Measurements from ENCODE around the gene CSTF1. TPM values are rescaled to one million over a fixed set of nuclear protein-coding genes. Genes with fewer than 3 reads are reported as not detected.
A peak's percentile ranks its signal among the peaks of the same experiment; 100 is the strongest.

Gene CSTF1
- total and polyA plus RNA-seq, 5 donors: 8.8 to 23.2 (median 19.6) TPM

DNA sequence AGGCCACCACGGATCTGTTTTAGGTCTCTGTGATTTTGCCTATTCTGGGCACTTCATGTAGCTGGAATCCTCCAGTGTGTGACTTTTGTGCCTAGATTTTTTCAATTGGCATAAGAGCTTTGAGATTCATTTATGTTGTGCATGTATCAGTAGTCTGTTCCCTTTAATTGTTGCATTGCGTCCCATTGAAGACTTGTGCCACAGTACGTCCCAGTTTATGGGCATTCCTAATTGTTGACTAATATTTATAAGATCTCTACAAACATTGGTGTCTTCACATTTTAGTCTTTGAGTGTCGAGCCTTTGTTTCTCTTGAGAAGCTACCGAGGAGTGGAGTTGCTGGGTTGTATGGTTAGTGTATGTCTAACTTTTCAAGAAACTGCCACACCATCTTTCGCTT is 34.4 kb upstream of the CSTF1 start:
- ATAC-seq (no peak), DNase-seq (no peak)
- Histone ChIP-seq H3K27me3 (ENCODE audit: control insufficient read depth, insufficient read depth) (no peaks in the 10 kb centered on the region), H3K4me1 (ENCODE audit: control insufficient read depth, insufficient read depth, low read length) (peaks cover 3% of the 10 kb centered on the region), H3K27ac (ENCODE audit: low read length) (no peak overlapping the region), H3K4me3 (ENCODE audit: low read length) (peak overlapping the region; percentile 97), H3K9me3 (ENCODE audit: control insufficient read depth, low read length) (no peaks in the 10 kb centered on the region)
- intact Hi-C loops (cut with DNase I): no loop called here
- 61% methylated on average over 6 of the region's 6 CpGs for WGBS

DNA sequence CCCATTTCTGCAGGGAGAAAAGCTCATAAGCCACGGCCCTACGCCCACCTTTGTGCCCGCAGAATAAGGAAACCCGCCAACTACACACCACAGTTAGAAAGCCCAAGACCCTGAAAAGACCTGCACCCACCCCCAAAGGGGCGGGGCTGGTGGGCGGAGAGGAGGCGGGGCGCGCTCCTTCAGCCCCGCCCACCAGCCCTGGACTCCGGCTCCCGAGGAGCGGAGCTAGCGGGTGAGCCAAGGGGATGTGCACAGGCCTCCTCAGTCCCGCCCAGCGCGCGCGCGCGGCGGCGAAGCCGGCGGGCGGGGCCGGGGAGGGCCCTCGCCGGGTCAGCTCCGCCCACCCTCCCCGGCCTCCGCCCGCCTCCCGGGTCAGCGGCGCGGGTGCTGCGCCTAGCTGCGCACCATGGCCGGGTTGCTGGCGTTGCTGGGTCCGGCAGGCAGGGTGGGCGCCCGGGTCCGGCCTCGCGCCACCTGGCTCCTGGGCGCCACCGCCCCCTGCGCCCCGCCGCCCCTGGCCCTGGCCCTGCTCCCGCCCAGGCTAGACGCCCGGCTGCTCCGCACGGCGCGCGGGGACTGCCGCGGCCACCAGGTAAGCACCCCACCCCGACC is 33.7 kb upstream of the CSTF1 start, which contains the start of gene FAM210B:
Gene FAM210B, plus strand, starts transcription at position 375 of the 612 bp plus-strand sequence. Its CDS starts 32 bp downstream, at position 407.
- Histone ChIP-seq H3K9me3 (ENCODE audit: control insufficient read depth, low read length) (no peaks in the 10 kb centered on the region), H3K4me1 (ENCODE audit: control insufficient read depth, insufficient read depth, low read length) (peaks cover 3% of the 10 kb centered on the region), H3K27me3 (ENCODE audit: control insufficient read depth, insufficient read depth) (no peaks in the 10 kb centered on the region), H3K4me3 (ENCODE audit: low read length) (peak within 1 kb of the TSS; percentile 97), H3K27ac (ENCODE audit: low read length) (peak within 1 kb of the TSS; percentile 86)
- ATAC-seq (peak; percentile 98 to 99), DNase-seq (peak; percentile 93 to 97 (median 96))
- WGBS: 1% methylated on average over 63 of the region's 63 CpGs
- intact Hi-C loops (cut with DNase I): no loop called here

GRCh38 chr20:56359212-56360132 is 33.0 kb upstream of the CSTF1 start:
- ATAC-seq (peak; percentile 65 to 66), DNase-seq (peak; percentile 65 to 86 (median 82))
- H3K4me1 ChIP-seq (ENCODE audit: control insufficient read depth, insufficient read depth, low read length): peaks cover 3% of the 10 kb centered on the region
- peak overlapping the region; percentile 97 for H3K4me3 ChIP-seq (ENCODE audit: low read length)
- WGBS: 5% methylated on average over 51 of the region's 51 CpGs
- peak overlapping the region; percentile 86 for H3K27ac ChIP-seq (ENCODE audit: low read length)
- intact Hi-C loops (cut with DNase I): no loop called here
- H3K27me3 ChIP-seq (ENCODE audit: control insufficient read depth, insufficient read depth): no peaks in the 10 kb centered on the region
- H3K9me3 ChIP-seq (ENCODE audit: control insufficient read depth, low read length): no peaks in the 10 kb centered on the region

DNA sequence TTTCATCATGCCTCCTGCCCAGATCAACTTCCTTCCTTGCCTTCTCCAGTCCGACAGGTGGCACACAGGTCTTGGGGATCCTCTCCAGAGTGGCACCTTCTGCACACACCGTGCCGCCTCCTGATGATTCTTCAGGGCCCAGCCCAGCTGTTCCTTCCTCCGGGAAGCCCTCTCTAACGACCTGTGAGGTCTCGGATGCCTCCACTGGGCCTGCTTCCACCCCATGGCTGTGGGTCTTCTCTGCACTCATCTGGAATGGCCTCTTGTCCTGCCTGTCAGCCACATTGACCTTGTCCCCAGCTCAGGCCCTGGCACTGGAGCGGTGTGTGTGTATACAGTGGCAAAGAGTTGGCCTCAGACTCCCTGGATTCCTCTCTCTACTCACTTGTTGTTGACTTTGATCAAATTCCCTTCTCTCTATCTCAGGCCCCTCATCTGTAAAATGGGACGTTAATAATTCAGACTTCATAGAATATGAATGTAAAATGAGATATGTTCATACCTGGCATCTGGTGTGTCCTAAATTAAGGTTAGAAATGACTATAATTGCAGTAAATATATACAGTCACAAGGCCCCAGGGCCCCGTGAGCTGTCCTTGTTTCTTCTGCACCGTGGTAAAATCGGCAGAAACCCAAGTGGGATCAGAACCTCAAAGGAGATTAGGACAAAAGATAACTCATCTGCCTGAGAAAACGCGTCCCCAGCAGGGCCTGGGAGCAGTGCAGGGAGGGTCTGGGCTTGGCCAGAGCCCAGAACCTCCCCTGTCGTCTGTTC is 32.1 kb upstream of the CSTF1 start:
- ATAC-seq: no peak

GRCh38 chr20:56360908-56361205 is 31.6 kb upstream of the CSTF1 start:
- Histone ChIP-seq H3K27ac (ENCODE audit: low read length) (no peak overlapping the region), H3K27me3 (ENCODE audit: control insufficient read depth, insufficient read depth) (no peaks in the 10 kb centered on the region), H3K4me3 (ENCODE audit: low read length) (no peak overlapping the region), H3K4me1 (ENCODE audit: control insufficient read depth, insufficient read depth, low read length) (peaks cover 3% of the 10 kb centered on the region), H3K9me3 (ENCODE audit: control insufficient read depth, low read length) (no peaks in the 10 kb centered on the region)
- ATAC-seq: no peak
- no peak for DNase-seq
- WGBS: 80% methylated on average over 8 of the region's 8 CpGs
- intact Hi-C loops (cut with DNase I): no loop called here

More for the DNA sequence above, 32.1 kb upstream of the CSTF1 start:
- DNase-seq: no peak
- 64% methylated on average over 14 of the region's 14 CpGs for WGBS
- Histone ChIP-seq H3K27ac (ENCODE audit: low read length) (peak overlapping the region; percentile 86), H3K9me3 (ENCODE audit: control insufficient read depth, low read length) (no peaks in the 10 kb centered on the region), H3K27me3 (ENCODE audit: control insufficient read depth, insufficient read depth) (no peaks in the 10 kb centered on the region), H3K4me3 (ENCODE audit: low read length) (peak overlapping the region; percentile 97), H3K4me1 (ENCODE audit: control insufficient read depth, insufficient read depth, low read length) (peaks cover 3% of the 10 kb centered on the region)
- intact Hi-C loops (cut with DNase I): no loop called here

DNA sequence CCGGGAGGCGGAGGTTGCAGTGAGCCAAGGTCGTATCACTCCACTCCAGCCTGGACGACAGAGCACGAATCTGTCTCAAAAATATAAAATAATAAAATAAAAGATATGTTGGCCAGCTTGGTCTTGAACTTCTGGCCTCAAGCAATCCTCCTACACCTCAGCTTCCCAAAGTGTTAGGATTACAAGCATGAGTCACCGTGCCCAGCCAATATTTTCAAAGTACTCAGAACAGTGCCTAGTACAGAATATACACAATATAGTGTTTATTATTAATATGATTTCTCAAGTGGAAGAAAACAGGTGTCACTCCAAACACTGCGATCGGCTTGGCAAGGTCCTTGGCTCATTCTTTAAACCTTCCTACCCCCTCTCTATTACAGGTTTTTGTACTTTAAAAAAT is 30.5 kb upstream of the CSTF1 start:
- peaks cover 3% of the 10 kb centered on the region for H3K4me1 ChIP-seq (ENCODE audit: control insufficient read depth, insufficient read depth, low read length)
- no peak for DNase-seq
- no peak overlapping the region for H3K27ac ChIP-seq (ENCODE audit: low read length)
- no peak for ATAC-seq
- no peaks in the 10 kb centered on the region for H3K9me3 ChIP-seq (ENCODE audit: control insufficient read depth, low read length)
- H3K4me3 ChIP-seq (ENCODE audit: low read length): no peak overlapping the region
- H3K27me3 ChIP-seq (ENCODE audit: control insufficient read depth, insufficient read depth): no peaks in the 10 kb centered on the region
- intact Hi-C loops (cut with DNase I): no loop called here
- WGBS: 88% methylated on average over 8 of the region's 8 CpGs

DNA sequence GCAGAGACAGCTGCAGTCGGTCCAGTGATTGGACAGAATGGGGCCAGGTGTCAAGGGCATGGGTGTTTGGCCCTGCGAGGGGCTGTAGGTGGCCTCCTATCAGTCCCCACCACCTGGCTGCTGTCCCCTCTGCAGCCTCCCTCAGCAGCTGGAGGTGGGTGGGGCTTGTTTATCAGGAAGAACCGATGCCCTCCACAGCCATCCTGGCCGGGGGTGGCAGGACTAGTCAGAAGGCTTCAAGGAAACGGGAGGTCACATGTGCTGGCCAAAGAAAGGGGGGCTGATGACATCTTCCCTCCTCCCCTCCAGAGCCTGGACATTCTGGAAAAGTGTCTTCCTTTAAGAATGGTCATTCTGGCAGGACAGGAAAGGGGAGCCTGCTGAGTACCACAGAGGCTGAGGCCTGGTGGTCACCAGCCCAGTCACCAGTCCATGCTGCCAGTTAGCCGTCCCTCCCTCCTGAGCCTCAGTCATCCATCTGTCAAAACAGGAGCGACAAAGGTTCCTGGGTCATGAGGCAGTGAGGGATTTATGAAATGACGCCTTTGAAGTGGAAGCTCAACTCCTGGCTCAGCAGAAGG is 29.5 kb upstream of the CSTF1 start:
- ATAC-seq (no peak), DNase-seq (no peak)
- Histone ChIP-seq H3K27ac (ENCODE audit: low read length) (no peak overlapping the region), H3K4me3 (ENCODE audit: low read length) (no peak overlapping the region), H3K27me3 (ENCODE audit: control insufficient read depth, insufficient read depth) (no peaks in the 10 kb centered on the region), H3K9me3 (ENCODE audit: control insufficient read depth, low read length) (no peaks in the 10 kb centered on the region), H3K4me1 (ENCODE audit: control insufficient read depth, insufficient read depth, low read length) (peaks cover 3% of the 10 kb centered on the region)
- WGBS: 38% methylated on average over 8 of the region's 8 CpGs
- intact Hi-C loops (cut with DNase I): no loop called here

GRCh38 chr20:56363491-56363890 is 29.0 kb upstream of the CSTF1 start:
- intact Hi-C loops (cut with DNase I): no loop called here
- no peak overlapping the region for H3K27ac ChIP-seq (ENCODE audit: low read length)

GRCh38 chr20:56368351-56369134 is 23.9 kb upstream of the CSTF1 start:
- no peak for ATAC-seq

More at GRCh38 chr20:56363491-56363890, 29.0 kb upstream of the CSTF1 start:
- no peak for ATAC-seq
- no peaks in the 10 kb centered on the region for H3K9me3 ChIP-seq (ENCODE audit: control insufficient read depth, low read length)
- 95% methylated on average over 6 of the region's 6 CpGs for WGBS
- no peak overlapping the region for H3K4me3 ChIP-seq (ENCODE audit: low read length)
- DNase-seq: no peak
- no peaks in the 10 kb centered on the region for H3K27me3 ChIP-seq (ENCODE audit: control insufficient read depth, insufficient read depth)
- H3K4me1 ChIP-seq (ENCODE audit: control insufficient read depth, insufficient read depth, low read length): peaks cover 3% of the 10 kb centered on the region

DNA sequence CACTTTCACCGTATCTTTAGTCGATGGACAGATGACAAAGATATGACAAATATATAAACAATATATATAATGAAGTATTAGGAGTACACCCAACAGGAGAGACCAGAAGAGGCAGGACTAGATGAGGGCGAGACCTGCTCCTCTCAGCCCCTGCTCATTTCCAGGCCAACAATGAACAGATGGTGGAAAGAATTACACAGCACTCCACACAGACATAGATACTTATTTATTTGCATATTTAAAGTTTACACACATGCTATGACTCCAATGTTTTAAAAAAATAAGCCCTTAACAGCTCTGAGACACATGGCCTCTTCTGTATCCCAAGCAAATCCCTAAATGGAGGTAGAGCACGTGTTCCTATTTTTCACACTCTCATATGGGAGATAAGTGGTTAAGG is 23.3 kb upstream of the CSTF1 start:
- 74% methylated on average over 4 of the region's 4 CpGs for WGBS
- no peak overlapping the region for H3K4me3 ChIP-seq (ENCODE audit: low read length)
- no peaks in the 10 kb centered on the region for H3K27me3 ChIP-seq (ENCODE audit: control insufficient read depth, insufficient read depth)
- no peaks in the 10 kb centered on the region for H3K9me3 ChIP-seq (ENCODE audit: control insufficient read depth, low read length)
- DNase-seq (no peak), ATAC-seq (no peak)
- no peaks in the 10 kb centered on the region for H3K4me1 ChIP-seq (ENCODE audit: control insufficient read depth, insufficient read depth, low read length)
- intact Hi-C loops (cut with DNase I): no loop called here
- no peak overlapping the region for H3K27ac ChIP-seq (ENCODE audit: low read length)

More at GRCh38 chr20:56368351-56369134, 23.9 kb upstream of the CSTF1 start:
- Histone ChIP-seq H3K4me3 (ENCODE audit: low read length) (no peak overlapping the region), H3K4me1 (ENCODE audit: control insufficient read depth, insufficient read depth, low read length) (no peaks in the 10 kb centered on the region), H3K27me3 (ENCODE audit: control insufficient read depth, insufficient read depth) (no peaks in the 10 kb centered on the region), H3K9me3 (ENCODE audit: control insufficient read depth, low read length) (no peaks in the 10 kb centered on the region), H3K27ac (ENCODE audit: low read length) (no peak overlapping the region)
- 73% methylated on average over 6 of the region's 6 CpGs for WGBS
- intact Hi-C loops (cut with DNase I): no loop called here
- no peak for DNase-seq
